Suprapubic skin (tissue), 4 donors: ENCODE measurements around the gene PRKN. TPM values are rescaled to one million over a fixed set of nuclear protein-coding genes. Genes with fewer than 3 reads are reported as not detected.

Experiments used
- DNase-seq, 2 donors: peaks; one replicate each; pipeline ENCODE4 v3.0.0-alpha.2; 2019; ENCODE audit warnings: low spot score in 2 of 2
- H3K27ac ChIP-seq: fragments of 200-600 bp; sonication (generic); one replicate; pipeline ENCODE4 v1.5.1; 2019
- H3K27me3 ChIP-seq: fragments of 200-600 bp; sonication (generic); one replicate; pipeline ENCODE4 v1.5.1; 2019
- H3K36me3 ChIP-seq: fragments of 200-600 bp; sonication (generic); one replicate; pipeline ENCODE4 v1.5.1; 2019
- H3K4me1 ChIP-seq: fragments of 200-600 bp; sonication (generic); one replicate; pipeline ENCODE4 v1.5.1; 2019
- H3K4me3 ChIP-seq: fragments of 200-600 bp; sonication (generic); one replicate; pipeline ENCODE4 v1.5.1; 2019; ENCODE audit warnings: mild to moderate bottlenecking
- H3K9me3 ChIP-seq: fragments of 200-600 bp; sonication (generic); one replicate; pipeline ENCODE4 v1.5.1; 2019
- CTCF ChIP-seq, 2 donors: fragments of 200-600 bp in 1 of 2; fragments of 450-650 bp in 1 of 2; sonication (generic) in 1 of 2; IDR thresholded peaks; one replicate each; pipeline ENCODE4 v1.5.1; 2016 to 2019; ENCODE audit warnings: antibody characterized with exemption in 2 of 2, mild to moderate bottlenecking in 1 of 2, moderate library complexity in 1 of 2
- EP300 ChIP-seq: sonication (generic); formaldehyde crosslinking; IDR thresholded peaks from one replicate; pipeline ENCODE4 v1.6.1; 2017; ENCODE audit warnings: antibody characterized with exemption
- POLR2A ChIP-seq, 2 donors: fragments of 450-650 bp; IDR thresholded peaks; one replicate each; pipeline ENCODE4 v1.6.1; 2017; ENCODE audit warnings: antibody characterized with exemption in 2 of 2, mild to moderate bottlenecking in 2 of 2, moderate library complexity in 2 of 2
- POLR2AphosphoS5 ChIP-seq, 3 donors: sonication (generic); formaldehyde crosslinking; IDR thresholded peaks; one replicate each; pipeline ENCODE4 v1.6.1; 2017; ENCODE audit warnings: antibody characterized with exemption in 3 of 3
- WGBS: methylation state at CpG from one replicate; pipeline ENCODE4 v1.1.5; 2018; 5-methylcytosine and 5-hydroxymethylcytosine counted together
- total RNA-seq, 4 donors: library from RNA; depleted of rRNA; stranded (reverse); fragments of >200 nt; gene quantifications; one replicate each; pipeline ENCODE4 v1.1.0, GENCODE V29; 2016

Gene PRKN
- total RNA-seq, 4 donors from 2014 or later: 7.2 to 22.8 (median 14.4) TPM

DNA sequence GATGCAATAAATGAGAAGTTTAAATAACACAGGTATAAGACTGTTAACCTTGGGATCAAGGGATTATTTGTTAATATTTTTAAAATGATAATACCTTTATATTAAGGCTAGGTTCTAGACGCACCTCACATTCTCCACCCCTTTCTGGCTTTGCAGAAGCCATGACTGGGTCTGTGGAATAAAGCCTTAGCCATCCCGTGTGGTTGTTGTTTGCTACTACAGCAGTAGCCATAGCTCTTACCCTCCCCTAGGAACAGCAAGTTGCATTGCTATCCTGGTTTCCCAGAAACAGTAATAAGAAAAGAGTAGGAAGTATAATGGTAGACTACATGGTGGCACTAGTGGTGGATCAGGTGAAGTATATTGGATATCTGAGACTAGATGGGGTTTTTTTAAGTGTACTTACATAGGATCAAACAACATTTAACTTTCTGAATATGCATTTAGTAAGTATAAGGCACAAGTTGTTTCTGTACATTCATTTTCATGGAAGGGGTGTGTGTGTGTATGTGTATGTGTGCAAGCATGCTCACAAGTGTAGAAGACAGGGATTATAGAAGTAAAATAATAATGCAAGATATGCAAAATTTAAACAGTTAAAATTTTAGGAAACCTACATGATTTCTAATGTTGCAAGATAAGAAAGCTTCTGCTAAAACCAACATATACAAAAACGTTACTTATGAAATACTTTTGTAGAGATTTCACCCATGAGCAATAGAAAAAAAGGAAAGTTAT lies 384.2 kb downstream of the PRKN start:
- TF ChIP-seq POLR2A (IDR thresholded peaks at IDR 0.05): no peak
- TF ChIP-seq EP300: no peak
- H3K9me3 ChIP-seq: no peaks in the 10 kb centered on the region
- H3K27ac ChIP-seq: no peak overlapping the region
- no peaks in the 10 kb centered on the region for H3K27me3 ChIP-seq
- DNase-seq: no peak
- H3K4me1 ChIP-seq: peaks cover 12% of the 10 kb centered on the region
- WGBS: 48% methylated on average over 3 of the region's 3 CpGs
- H3K36me3 ChIP-seq: no peaks in the 10 kb centered on the region
- H3K4me3 ChIP-seq: no peak overlapping the region

- TF ChIP-seq EP300 (no peak), CTCF (IDR thresholded peaks at IDR 0.05) (no peak), POLR2A (IDR thresholded peaks at IDR 0.05) (no peak), POLR2AphosphoS5 (IDR thresholded peaks at IDR 0.05) (no peak)
- no peaks in the 10 kb centered on the region for H3K36me3 ChIP-seq
- H3K4me3 ChIP-seq: no peak overlapping the region
- H3K27ac ChIP-seq: no peak overlapping the region
- no peak for DNase-seq
- H3K4me1 ChIP-seq: no peaks in the 10 kb centered on the region
- 88% methylated on average over 6 of the region's 6 CpGs for WGBS
- H3K9me3 ChIP-seq: no peaks in the 10 kb centered on the region
- H3K27me3 ChIP-seq: no peaks in the 10 kb centered on the region
Observed at GRCh38 chr6:162337412-162337811, 390.2 kb downstream of the PRKN start.

- TF ChIP-seq POLR2A (IDR thresholded peaks at IDR 0.05): no peak
- TF ChIP-seq EP300: no peak
- no peak for TF ChIP-seq CTCF (IDR thresholded peaks at IDR 0.05)
- no peak for TF ChIP-seq POLR2AphosphoS5 (IDR thresholded peaks at IDR 0.05)
- no peak for DNase-seq
- Histone ChIP-seq H3K4me1 (no peaks in the 10 kb centered on the region), H3K4me3 (no peak overlapping the region), H3K27me3 (no peaks in the 10 kb centered on the region), H3K9me3 (no peaks in the 10 kb centered on the region), H3K27ac (no peak overlapping the region), H3K36me3 (no peaks in the 10 kb centered on the region)
- WGBS: 94% methylated on average over 6 of the region's 6 CpGs
Observed at GRCh38 chr6:162336359-162336758, 391.2 kb downstream of the PRKN start.

DNA sequence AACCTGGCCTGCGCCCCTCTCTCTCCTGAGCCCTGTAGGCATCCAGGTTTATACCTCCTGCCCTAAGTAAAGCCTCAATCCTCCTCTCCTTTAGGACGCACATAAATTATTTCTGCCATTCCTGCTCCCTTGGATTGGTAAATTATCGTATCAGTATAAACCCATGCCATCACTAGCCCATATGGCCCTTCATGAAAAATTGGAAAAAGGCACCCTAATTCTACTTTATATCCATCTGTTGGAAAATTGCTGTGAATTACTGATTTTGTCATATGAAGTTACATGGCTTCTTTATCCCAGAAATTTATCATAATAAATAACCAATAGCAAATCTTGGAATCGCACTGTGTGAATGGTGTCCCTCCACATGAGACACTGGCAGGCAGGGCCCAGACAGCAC lies 395.2 kb downstream of the PRKN start:
- H3K27ac ChIP-seq: no peak overlapping the region
- DNase-seq: no peak
- H3K4me1 ChIP-seq: no peaks in the 10 kb centered on the region
- TF ChIP-seq CTCF (IDR thresholded peaks at IDR 0.05): no peak
- TF ChIP-seq POLR2AphosphoS5 (IDR thresholded peaks at IDR 0.05): no peak
- TF ChIP-seq EP300: no peak
- no peak for TF ChIP-seq POLR2A (IDR thresholded peaks at IDR 0.05)
- H3K36me3 ChIP-seq: no peaks in the 10 kb centered on the region
- no peaks in the 10 kb centered on the region for H3K27me3 ChIP-seq
- H3K9me3 ChIP-seq: no peaks in the 10 kb centered on the region
- 92% methylated on average over 4 of the region's 4 CpGs for WGBS
- no peak overlapping the region for H3K4me3 ChIP-seq

DNA sequence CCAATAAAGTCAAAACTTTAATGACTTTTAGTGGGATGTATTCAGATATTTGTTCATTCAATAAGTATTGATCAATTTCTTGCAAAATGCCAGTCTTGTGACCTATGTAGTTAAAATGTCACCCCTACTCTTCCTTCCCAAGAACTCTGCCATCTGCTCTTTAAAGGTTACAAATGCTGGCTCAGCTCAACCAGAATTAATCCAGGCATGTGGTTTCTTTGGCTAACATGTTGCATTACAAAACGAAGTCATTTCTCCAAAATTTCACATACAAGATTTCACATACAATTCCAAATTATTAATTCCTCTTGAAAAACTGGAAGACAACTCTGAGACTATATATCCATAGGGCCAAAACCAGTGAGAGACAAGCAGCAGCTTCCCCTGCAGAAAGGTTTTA lies 395.7 kb downstream of the PRKN start:
- no peaks in the 10 kb centered on the region for H3K4me1 ChIP-seq
- TF ChIP-seq POLR2A (IDR thresholded peaks at IDR 0.05) (no peak), CTCF (IDR thresholded peaks at IDR 0.05) (no peak), POLR2AphosphoS5 (IDR thresholded peaks at IDR 0.05) (no peak), EP300 (no peak)
- WGBS: 48% methylated on average over 1 of the region's 1 CpG
- no peaks in the 10 kb centered on the region for H3K27me3 ChIP-seq
- no peaks in the 10 kb centered on the region for H3K9me3 ChIP-seq
- no peak overlapping the region for H3K27ac ChIP-seq
- no peak overlapping the region for H3K4me3 ChIP-seq
- DNase-seq: no peak
- no peaks in the 10 kb centered on the region for H3K36me3 ChIP-seq
